Loucy (cell line): Measurements from ENCODE around the gene CETP.

Experiments used
- H2AFZ ChIP-seq: fragments of 200-600 bp; sonication (generic); 2 replicates; pipeline ENCODE4 v1.6.0; 2016; ENCODE audit warnings: antibody characterized with exemption, mild to moderate bottlenecking, low read length, moderate library complexity
- H3F3A ChIP-seq: fragments of 200-600 bp; 2 replicates; pipeline ENCODE4 v1.6.0; 2016; ENCODE audit warnings: antibody characterized with exemption, low read depth, mild to moderate bottlenecking
- H3K27me3 ChIP-seq: fragments of 200-600 bp; sonication (generic); 2 replicates; pipeline ENCODE4 v1.6.1; 2014; ENCODE audit warnings: low read length, mild to moderate bottlenecking; ENCODE audit not compliant: insufficient read depth, poor library complexity, severe bottlenecking
- H3K36me3 ChIP-seq: fragments of 200-600 bp; sonication (generic); 2 replicates; pipeline ENCODE4 v1.6.1; 2016; ENCODE audit warnings: low read length; ENCODE audit not compliant: insufficient read depth
- H3K4me1 ChIP-seq: fragments of 200-600 bp; sonication (generic); 2 replicates; pipeline ENCODE4 v1.5.1; 2014; ENCODE audit warnings: low read length, mild to moderate bottlenecking; ENCODE audit not compliant: insufficient read depth, poor library complexity, severe bottlenecking
- H3K4me2 ChIP-seq: fragments of 200-600 bp; sonication (generic); 2 replicates; pipeline ENCODE4 v1.6.0; 2014; ENCODE audit warnings: antibody characterized with exemption, low read length, low read depth, mild to moderate bottlenecking; ENCODE audit not compliant: poor library complexity, severe bottlenecking
- H3K4me3 ChIP-seq: fragments of 200-600 bp; sonication (generic); 2 replicates; pipeline ENCODE4 v1.5.1; 2014; ENCODE audit warnings: low read length, mild to moderate bottlenecking, mixed read lengths; ENCODE audit not compliant: poor library complexity, severe bottlenecking
- H3K79me2 ChIP-seq: fragments of 200-600 bp; sonication (generic); 2 replicates; pipeline ENCODE4 v1.6.1; 2014; ENCODE audit warnings: low read length; ENCODE audit not compliant: insufficient read depth
- H3K9ac ChIP-seq: fragments of 200-600 bp; sonication (generic); 2 replicates; pipeline ENCODE4 v1.6.0; 2014; ENCODE audit warnings: mild to moderate bottlenecking, low read depth, low read length, moderate library complexity; ENCODE audit not compliant: poor library complexity, severe bottlenecking
- H3K9me2 ChIP-seq: fragments of 200-600 bp; sonication (generic); replicated peaks from 2 replicates; pipeline ENCODE4 v1.6.1; 2016; ENCODE audit warnings: low read depth, low read length, mixed read lengths
- H3K9me3 ChIP-seq: fragments of 200-600 bp; sonication (generic); 2 replicates; pipeline ENCODE4 v1.6.1; 2014; ENCODE audit warnings: mild to moderate bottlenecking, antibody characterized with exemption, low read length, low read depth; ENCODE audit not compliant: insufficient read depth
- H4K20me1 ChIP-seq: fragments of 200-600 bp; sonication (generic); 2 replicates; pipeline ENCODE4 v1.6.0; 2014; ENCODE audit warnings: antibody characterized with exemption, low read length, mild to moderate bottlenecking; ENCODE audit not compliant: insufficient read depth, poor library complexity, severe bottlenecking
- CTCF ChIP-seq: fragments of 200-600 bp; sonication (generic); conservative IDR thresholded peaks from 2 replicates; pipeline ENCODE4 v1.5.1; 2014; ENCODE audit warnings: mild to moderate bottlenecking, antibody characterized with exemption, low read length
- EZH2phosphoT487 ChIP-seq: fragments of 200-600 bp; IDR thresholded peaks from 2 replicates; pipeline ENCODE4 v1.6.1; 2018; ENCODE audit warnings: antibody characterized with exemption, mild to moderate bottlenecking, moderate library complexity, borderline replicate concordance

The CETP gene

DNA sequence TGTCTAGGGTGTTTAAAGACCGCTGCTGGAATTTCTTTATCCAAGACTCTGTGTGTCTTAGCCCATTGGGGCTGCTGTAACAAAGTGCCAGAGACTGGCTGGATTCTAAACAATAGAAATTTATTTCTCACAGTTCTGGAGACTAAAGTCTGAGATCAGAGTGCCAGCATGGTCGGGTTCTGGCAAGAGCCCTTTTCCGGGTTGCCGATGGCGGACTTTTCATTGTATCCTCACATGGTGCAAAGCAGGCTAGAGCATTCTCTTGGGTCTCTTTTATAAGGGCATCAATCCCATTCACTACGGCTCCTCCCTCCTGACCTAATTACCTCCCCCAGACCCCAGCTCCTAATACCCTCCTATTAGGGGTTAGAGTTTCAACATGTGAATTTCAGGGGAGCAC is 37.1 kb downstream of the CETP start:
- Histone ChIP-seq H3F3A (peaks cover 3% of the 10 kb centered on the region), H3K27me3 (no peaks in the 10 kb centered on the region), H3K9me2 (no peaks in the 10 kb centered on the region), H3K36me3 (no peaks in the 10 kb centered on the region), H3K9ac (no peak overlapping the region), H3K79me2 (peaks cover 70% of the 10 kb centered on the region), H3K4me2 (peak overlapping the region; percentile 51), H3K4me1 (peaks cover 46% of the 10 kb centered on the region), H2AFZ (no peak overlapping the region), H4K20me1 (no peaks in the 10 kb centered on the region), H3K9me3 (no peaks in the 10 kb centered on the region), H3K4me3 (no peak overlapping the region)
- TF ChIP-seq CTCF (no peak), EZH2phosphoT487 (no peak)

GRCh38 chr16:56999409-57000270 is 37.9 kb downstream of the CETP start:
- H3K27me3 ChIP-seq, result no peaks in the 10 kb centered on the region
- H3K79me2 ChIP-seq, result peaks cover 69% of the 10 kb centered on the region
- peak overlapping the region; percentile 51 for H3K4me2 ChIP-seq
- no peaks in the 10 kb centered on the region for H3K9me3 ChIP-seq
- H2AFZ ChIP-seq, result no peak overlapping the region
- no peak overlapping the region for H3K4me3 ChIP-seq
- TF ChIP-seq EZH2phosphoT487 (no peak), CTCF (no peak)
- no peaks in the 10 kb centered on the region for H4K20me1 ChIP-seq
- H3K9ac ChIP-seq, result peak overlapping the region; percentile 48
- H3K4me1 ChIP-seq, result peaks cover 38% of the 10 kb centered on the region
- no peaks in the 10 kb centered on the region for H3K9me2 ChIP-seq
- peaks cover 3% of the 10 kb centered on the region for H3F3A ChIP-seq
- H3K36me3 ChIP-seq, result no peaks in the 10 kb centered on the region

GRCh38 chr16:57000271-57001025 is 38.7 kb downstream of the CETP start:
- Histone ChIP-seq H3K4me2 (peak overlapping the region; percentile 51), H2AFZ (no peak overlapping the region), H3K4me3 (no peak overlapping the region), H3K79me2 (peaks cover 65% of the 10 kb centered on the region), H3K9ac (peak overlapping the region; percentile 48), H3K9me2 (no peaks in the 10 kb centered on the region), H4K20me1 (no peaks in the 10 kb centered on the region), H3K36me3 (no peaks in the 10 kb centered on the region), H3K27me3 (no peaks in the 10 kb centered on the region), H3F3A (peaks cover 2% of the 10 kb centered on the region), H3K4me1 (peaks cover 32% of the 10 kb centered on the region), H3K9me3 (no peaks in the 10 kb centered on the region)
- TF ChIP-seq EZH2phosphoT487 (no peak), CTCF (no peak)
